Gastroesophageal sphincter (tissue), 3 donors: ENCODE data around the gene NELFB.

ENCODE experiments used
- EP300 ChIP-seq: sonication (generic); formaldehyde crosslinking; IDR thresholded peaks from one replicate; pipeline ENCODE4 v1.6.1; 2017; ENCODE audit warnings: antibody characterized with exemption, mild to moderate bottlenecking
- POLR2A ChIP-seq, 2 donors: fragments of 450-650 bp; IDR thresholded peaks; one replicate each; pipeline ENCODE4 v1.6.1; 2017; ENCODE audit warnings: antibody characterized with exemption in 2 of 2, mild to moderate bottlenecking in 2 of 2, moderate library complexity in 1 of 2
- POLR2AphosphoS5 ChIP-seq: sonication (generic); formaldehyde crosslinking; IDR thresholded peaks from one replicate; pipeline ENCODE4 v1.6.1; 2017; ENCODE audit warnings: antibody characterized with exemption
- TF ChIP-seq, protein P1 (sequence below), 4 experiments: fragments of 200-600 bp in 2 of 4; fragments of 450-650 bp in 2 of 4; sonication (generic) in 1 of 4; IDR thresholded peaks; one replicate each; pipeline ENCODE4 v1.5.1; 2017 to 2019; ENCODE audit warnings: antibody characterized with exemption in 4 of 4, mild to moderate bottlenecking in 2 of 4, moderate library complexity in 2 of 4

DNA sequence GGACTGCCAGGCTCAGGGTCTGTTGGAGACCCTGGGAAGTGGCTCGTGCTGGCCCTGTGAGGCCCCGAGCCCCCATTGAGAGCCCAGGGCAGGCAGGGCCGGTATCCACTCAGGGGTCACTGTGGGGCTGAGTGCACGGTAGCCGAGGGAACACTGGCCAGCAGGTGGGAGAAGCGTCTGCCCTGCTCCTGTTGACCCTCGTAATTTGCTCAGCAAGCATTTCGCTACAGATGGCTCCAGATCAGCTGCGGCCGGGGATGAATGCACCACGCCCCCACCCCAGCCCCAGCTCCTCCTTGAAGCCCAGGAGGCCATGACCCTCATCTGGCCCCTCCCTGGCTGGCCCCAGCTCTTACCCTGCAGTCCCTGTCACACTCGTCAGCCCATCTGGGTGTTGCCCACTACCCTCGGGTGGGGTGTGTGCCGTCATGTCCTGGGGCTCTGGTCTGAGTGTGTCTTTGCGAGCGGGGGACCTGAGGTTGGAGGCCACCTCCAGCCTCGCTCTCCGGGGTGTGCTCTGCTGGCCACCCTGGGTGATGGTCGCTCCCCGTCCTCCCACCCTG is 53.0 kb downstream of the NELFB start:
- TF ChIP-seq, protein P1, sequence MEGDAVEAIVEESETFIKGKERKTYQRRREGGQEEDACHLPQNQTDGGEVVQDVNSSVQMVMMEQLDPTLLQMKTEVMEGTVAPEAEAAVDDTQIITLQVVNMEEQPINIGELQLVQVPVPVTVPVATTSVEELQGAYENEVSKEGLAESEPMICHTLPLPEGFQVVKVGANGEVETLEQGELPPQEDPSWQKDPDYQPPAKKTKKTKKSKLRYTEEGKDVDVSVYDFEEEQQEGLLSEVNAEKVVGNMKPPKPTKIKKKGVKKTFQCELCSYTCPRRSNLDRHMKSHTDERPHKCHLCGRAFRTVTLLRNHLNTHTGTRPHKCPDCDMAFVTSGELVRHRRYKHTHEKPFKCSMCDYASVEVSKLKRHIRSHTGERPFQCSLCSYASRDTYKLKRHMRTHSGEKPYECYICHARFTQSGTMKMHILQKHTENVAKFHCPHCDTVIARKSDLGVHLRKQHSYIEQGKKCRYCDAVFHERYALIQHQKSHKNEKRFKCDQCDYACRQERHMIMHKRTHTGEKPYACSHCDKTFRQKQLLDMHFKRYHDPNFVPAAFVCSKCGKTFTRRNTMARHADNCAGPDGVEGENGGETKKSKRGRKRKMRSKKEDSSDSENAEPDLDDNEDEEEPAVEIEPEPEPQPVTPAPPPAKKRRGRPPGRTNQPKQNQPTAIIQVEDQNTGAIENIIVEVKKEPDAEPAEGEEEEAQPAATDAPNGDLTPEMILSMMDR (IDR thresholded peaks at IDR 0.05): no peak
- TF ChIP-seq POLR2A (IDR thresholded peaks at IDR 0.05): no peak
- no peak for TF ChIP-seq POLR2AphosphoS5
- TF ChIP-seq EP300: no peak
